Thymus (tissue), 11 donors: ENCODE measurements around the gene DCX. TPM values are rescaled to one million over a fixed set of nuclear protein-coding genes. Genes with fewer than 3 reads are reported as not detected.

Experiments
- DNase-seq, 9 donors: peaks; one replicate each; pipeline ENCODE4 v3.0.0-alpha.2; 2013; ENCODE audit warnings: low spot score in 9 of 9, low read depth in 6 of 9, missing footprints in 1 of 9
- H3K27ac ChIP-seq, 2 donors: one replicate each; pipeline ENCODE4 v1.5.1; 2013; ENCODE audit warnings: control low read depth in 1 of 2, low read depth in 1 of 2, low read length in 1 of 2, mild to moderate bottlenecking in 1 of 2, moderate library complexity in 1 of 2
- H3K27me3 ChIP-seq, 2 donors: one replicate each; pipeline ENCODE4 v1.5.1; 2013; ENCODE audit warnings: low read length in 1 of 2; ENCODE audit not compliant: control insufficient read depth in 2 of 2, insufficient read depth in 1 of 2
- H3K36me3 ChIP-seq, 2 donors: one replicate each; pipeline ENCODE4 v1.5.1; 2013; ENCODE audit warnings: low read length in 1 of 2, mild to moderate bottlenecking in 1 of 2, moderate library complexity in 1 of 2; ENCODE audit not compliant: control insufficient read depth in 2 of 2, insufficient read depth in 2 of 2
- H3K4me1 ChIP-seq, 2 donors: one replicate each; pipeline ENCODE4 v1.5.1; 2013; ENCODE audit warnings: low read length in 2 of 2; ENCODE audit not compliant: control insufficient read depth in 2 of 2, insufficient read depth in 2 of 2
- H3K4me3 ChIP-seq, 2 donors: one replicate each; pipeline ENCODE4 v1.5.1; 2013; ENCODE audit warnings: low read length in 2 of 2, control low read depth in 1 of 2, mild to moderate bottlenecking in 1 of 2
- H3K9me3 ChIP-seq, 2 donors: one replicate each; pipeline ENCODE4 v1.5.1; 2013; ENCODE audit warnings: low read length in 1 of 2, mild to moderate bottlenecking in 1 of 2; ENCODE audit not compliant: control insufficient read depth in 2 of 2, insufficient read depth in 1 of 2
- WGBS: extraction: QIAGEN DNeasy Blood & Tissue Kit; methylation state at CpG from one replicate; pipeline ENCODE4 v1.1.7; 2013; 5-methylcytosine and 5-hydroxymethylcytosine counted together
- polyA plus RNA-seq: library from polyadenylated mRNA; stranded (reverse); fragments of 200-250 nt; gene quantifications from one replicate; pipeline ENCODE4 v1.2.3, GENCODE V29; 2013
- total RNA-seq: library from RNA; stranded (reverse); fragments of 120-200 nt; gene quantifications from one replicate; pipeline ENCODE4 v1.2.4, GENCODE V29; 2013
- donor health status: healthy.

Gene DCX
- total and polyA plus RNA-seq, 2 donors, result 0.11 to 0.19 TPM

DNA sequence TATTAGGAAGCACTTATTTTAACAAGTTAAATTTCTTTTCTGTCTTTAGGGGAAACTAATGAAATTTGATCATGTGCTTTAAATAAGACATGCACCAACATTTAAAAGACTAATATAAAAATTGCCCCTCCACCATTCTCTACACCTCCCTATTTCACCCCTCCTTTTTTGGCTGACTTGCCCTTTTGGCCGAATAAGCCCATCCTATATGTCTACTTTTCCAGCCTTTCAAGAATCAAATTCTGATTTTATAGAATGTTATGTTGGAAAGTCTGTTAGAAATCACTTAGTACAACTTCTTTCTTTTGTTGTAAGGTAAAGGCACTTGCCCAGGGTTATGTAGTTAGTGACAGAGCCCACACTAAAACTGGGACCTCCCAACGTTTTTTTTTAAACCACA, 143.5 kb downstream of the DCX start:
- H3K27me3 ChIP-seq, result no peaks in the 10 kb centered on the region
- no peaks in the 10 kb centered on the region for H3K36me3 ChIP-seq
- no peak overlapping the region for H3K27ac ChIP-seq
- WGBS, result 61% methylated on average over 2 of the region's 2 CpGs
- DNase-seq, result no peak
- H3K4me1 ChIP-seq, result no peaks in the 10 kb centered on the region
- H3K9me3 ChIP-seq, result no peaks in the 10 kb centered on the region
- no peak overlapping the region for H3K4me3 ChIP-seq

GRCh38 chrX:111265486-111265885, 146.5 kb downstream of the DCX start:
- DNase-seq, result no peak
- WGBS, result 93% methylated on average over 2 of the region's 2 CpGs
- no peaks in the 10 kb centered on the region for H3K27me3 ChIP-seq
- no peaks in the 10 kb centered on the region for H3K36me3 ChIP-seq
- no peaks in the 10 kb centered on the region for H3K9me3 ChIP-seq
- no peak overlapping the region for H3K27ac ChIP-seq
- no peaks in the 10 kb centered on the region for H3K4me1 ChIP-seq
- no peak overlapping the region for H3K4me3 ChIP-seq

DNA sequence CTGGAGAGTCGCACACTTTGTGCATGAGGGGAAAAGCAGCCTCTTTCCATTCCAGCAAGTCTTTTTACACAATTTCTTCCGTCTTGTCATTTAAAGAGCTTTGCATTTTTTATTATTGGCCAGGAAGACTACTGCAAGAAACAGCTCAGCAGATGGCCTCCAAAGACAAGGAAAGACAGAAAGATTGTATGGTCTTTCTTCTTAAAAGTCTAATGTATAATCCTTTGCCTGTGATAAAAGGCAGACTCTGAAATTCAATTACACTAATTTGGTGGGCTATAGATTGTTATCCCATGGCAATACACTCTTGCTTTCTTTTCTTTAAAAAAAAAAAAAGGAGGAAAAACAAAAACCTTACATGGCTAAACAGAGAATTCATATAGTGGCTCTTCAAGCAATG, 147.6 kb downstream of the DCX start:
- Histone ChIP-seq H3K4me1 (no peaks in the 10 kb centered on the region), H3K9me3 (no peaks in the 10 kb centered on the region), H3K27ac (no peak overlapping the region), H3K36me3 (no peaks in the 10 kb centered on the region), H3K27me3 (no peaks in the 10 kb centered on the region), H3K4me3 (no peak overlapping the region)
- 90% methylated on average over 2 of the region's 2 CpGs for WGBS
- no peak for DNase-seq

DNA sequence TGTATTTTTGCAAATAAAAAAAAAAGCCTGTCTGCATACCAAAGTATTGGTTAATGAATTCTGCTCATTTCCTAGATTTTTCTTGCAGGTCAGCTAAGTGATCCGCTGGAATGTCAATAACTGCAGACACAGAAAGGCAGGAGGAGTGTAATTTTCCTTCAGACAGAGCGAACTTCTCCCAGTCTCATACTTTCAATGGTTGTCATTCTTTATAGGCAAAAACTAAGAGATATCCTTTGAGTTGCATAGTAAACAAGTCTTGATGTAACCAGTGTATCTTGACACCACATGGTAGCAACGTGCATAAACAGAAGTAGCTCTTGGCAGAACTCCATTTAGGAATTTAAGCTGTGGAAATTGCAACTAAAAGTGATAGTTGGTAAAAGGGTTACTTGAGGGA, 149.9 kb downstream of the DCX start:
- WGBS, result 81% methylated on average over 3 of the region's 3 CpGs
- Histone ChIP-seq H3K27ac (no peak overlapping the region), H3K27me3 (no peaks in the 10 kb centered on the region), H3K4me3 (no peak overlapping the region), H3K4me1 (no peaks in the 10 kb centered on the region), H3K36me3 (no peaks in the 10 kb centered on the region), H3K9me3 (no peaks in the 10 kb centered on the region)
- no peak for DNase-seq

DNA sequence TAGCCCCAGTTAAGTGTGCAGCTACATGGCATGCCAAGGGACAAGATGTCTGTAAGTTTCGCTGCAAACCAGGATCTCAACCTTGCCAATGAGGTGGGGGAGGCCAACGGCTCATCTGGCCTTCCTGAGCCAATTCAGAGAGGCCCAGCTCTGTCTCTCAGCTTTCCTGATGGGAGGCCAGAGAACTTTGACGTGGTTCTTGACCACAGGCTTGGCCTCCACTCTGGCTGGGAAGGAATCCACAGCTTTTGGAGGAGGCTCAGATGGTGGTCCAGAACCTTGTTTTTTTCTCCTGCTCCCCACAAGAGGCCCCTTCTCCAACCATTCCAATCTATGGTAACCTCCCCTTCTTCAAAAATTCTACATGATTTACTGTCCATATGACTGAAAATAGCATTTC, 151.5 kb downstream of the DCX start:
- H3K4me1 ChIP-seq, result no peaks in the 10 kb centered on the region
- no peak overlapping the region for H3K4me3 ChIP-seq
- H3K36me3 ChIP-seq, result no peaks in the 10 kb centered on the region
- no peak overlapping the region for H3K27ac ChIP-seq
- no peaks in the 10 kb centered on the region for H3K9me3 ChIP-seq
- DNase-seq, result no peak
- 83% methylated on average over 3 of the region's 3 CpGs for WGBS
- no peaks in the 10 kb centered on the region for H3K27me3 ChIP-seq

GRCh38 chrX:111259559-111259958, 152.4 kb downstream of the DCX start:
- WGBS, result 90% methylated on average over 3 of the region's 3 CpGs
- Histone ChIP-seq H3K4me1 (no peaks in the 10 kb centered on the region), H3K4me3 (no peak overlapping the region), H3K27me3 (no peaks in the 10 kb centered on the region), H3K27ac (no peak overlapping the region), H3K36me3 (no peaks in the 10 kb centered on the region), H3K9me3 (no peaks in the 10 kb centered on the region)
- no peak for DNase-seq

GRCh38 chrX:111257733-111258132, 154.3 kb downstream of the DCX start:
- no peak for DNase-seq
- no peak overlapping the region for H3K4me3 ChIP-seq
- no peaks in the 10 kb centered on the region for H3K4me1 ChIP-seq
- H3K27me3 ChIP-seq, result no peaks in the 10 kb centered on the region
- no peaks in the 10 kb centered on the region for H3K9me3 ChIP-seq
- WGBS, result 95% methylated on average over 3 of the region's 3 CpGs
- H3K27ac ChIP-seq, result no peak overlapping the region
- no peaks in the 10 kb centered on the region for H3K36me3 ChIP-seq

DNA sequence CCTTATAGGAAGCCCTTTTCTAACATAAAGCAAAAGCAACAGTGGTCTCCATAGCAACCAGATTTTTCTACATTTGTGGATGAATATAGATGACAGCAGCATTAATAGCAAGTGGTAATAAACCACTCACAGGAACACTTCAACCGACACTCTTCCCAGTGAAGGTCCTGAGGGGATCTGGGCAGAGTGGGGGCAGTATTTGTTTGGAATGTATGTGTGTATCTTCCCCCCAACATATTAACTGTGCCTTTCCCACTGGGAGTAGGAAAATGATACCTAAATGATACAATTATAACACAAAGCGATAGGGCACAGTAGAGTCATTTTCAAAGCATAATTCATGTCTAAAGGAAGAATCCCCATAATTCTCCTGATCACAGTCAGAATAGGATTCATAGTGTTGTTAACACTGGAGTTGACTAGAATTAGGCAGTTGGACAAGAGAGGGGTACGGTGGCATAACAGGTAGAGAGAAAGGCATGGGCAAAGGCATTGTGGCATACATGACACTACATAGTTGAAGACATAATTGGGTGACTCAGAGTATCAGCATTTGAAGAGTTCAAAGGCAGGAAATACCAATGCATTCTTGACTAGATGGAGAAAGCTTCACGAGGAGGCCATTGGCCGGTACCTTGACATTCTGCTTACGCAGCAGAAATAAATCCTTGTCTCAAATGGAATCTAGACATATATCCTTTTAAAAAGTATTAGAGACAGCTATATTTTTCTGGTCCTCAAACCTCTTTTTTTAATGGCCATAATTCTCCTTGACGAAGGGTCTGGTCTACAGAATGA, 156.9 kb downstream of the DCX start:
- Histone ChIP-seq H3K9me3 (no peaks in the 10 kb centered on the region), H3K36me3 (no peaks in the 10 kb centered on the region), H3K4me3 (no peak overlapping the region), H3K4me1 (no peaks in the 10 kb centered on the region), H3K27ac (no peak overlapping the region), H3K27me3 (no peaks in the 10 kb centered on the region)
- WGBS, result 96% methylated on average over 7 of the region's 7 CpGs
- no peak for DNase-seq

- peak in 2 of 9 donors; percentile 1 to 2 for DNase-seq
- no peak overlapping the region for H3K27ac ChIP-seq
- WGBS, result 60% methylated on average over 2 of the region's 2 CpGs
- no peaks in the 10 kb centered on the region for H3K9me3 ChIP-seq
- no peak overlapping the region for H3K4me3 ChIP-seq
- no peaks in the 10 kb centered on the region for H3K27me3 ChIP-seq
- no peaks in the 10 kb centered on the region for H3K4me1 ChIP-seq
- H3K36me3 ChIP-seq, result no peaks in the 10 kb centered on the region
Measured at GRCh38 chrX:111244235-111244750, 167.7 kb downstream of the DCX start.
